WERI-Rb-1 (cell line): Measurements from ENCODE around the gene HELLS.
"Not testable (repeated sequence)": the region's sequence is repeated elsewhere in the genome, so short reads cannot be mapped to it uniquely, and the experiment has no call there.

Source experiments
- DNase-seq: peaks from one replicate; pipeline ENCODE4 v3.0.0-alpha.2; 2020
- H3K27ac ChIP-seq: fragments of 250-450 bp; sonication (Bioruptor Pico); 2 replicates; pipeline ENCODE4 v1.5.1; 2020; ENCODE audit warnings: mild to moderate bottlenecking, moderate library complexity
- H3K27me3 ChIP-seq: fragments of 250-450 bp; sonication (Bioruptor Pico); 2 replicates; pipeline ENCODE4 v1.5.1; 2021; ENCODE audit warnings: mild to moderate bottlenecking, low read depth, moderate library complexity; ENCODE audit not compliant: insufficient read depth, severe bottlenecking
- H3K36me3 ChIP-seq: fragments of 250-450 bp; sonication (Bioruptor Pico); 2 replicates; pipeline ENCODE4 v1.5.1; 2020; ENCODE audit warnings: mild to moderate bottlenecking, moderate library complexity
- H3K4me3 ChIP-seq: 2 replicates; pipeline ENCODE4 v1.5.1; 2011; ENCODE audit warnings: low read depth, mild to moderate bottlenecking, control low read depth, low read length
- H3K9me3 ChIP-seq: fragments of 250-450 bp; sonication (Bioruptor Pico); 2 replicates; pipeline ENCODE4 v1.5.1; 2021; ENCODE audit warnings: mild to moderate bottlenecking, moderate library complexity; ENCODE audit not compliant: severe bottlenecking
- CTCF ChIP-seq: IDR thresholded peaks from 2 replicates; pipeline ENCODE4 v1.5.1; 2011; ENCODE audit warnings: low read depth, mild to moderate bottlenecking, control low read depth, inconsistent platforms, low read length

Gene HELLS

DNA sequence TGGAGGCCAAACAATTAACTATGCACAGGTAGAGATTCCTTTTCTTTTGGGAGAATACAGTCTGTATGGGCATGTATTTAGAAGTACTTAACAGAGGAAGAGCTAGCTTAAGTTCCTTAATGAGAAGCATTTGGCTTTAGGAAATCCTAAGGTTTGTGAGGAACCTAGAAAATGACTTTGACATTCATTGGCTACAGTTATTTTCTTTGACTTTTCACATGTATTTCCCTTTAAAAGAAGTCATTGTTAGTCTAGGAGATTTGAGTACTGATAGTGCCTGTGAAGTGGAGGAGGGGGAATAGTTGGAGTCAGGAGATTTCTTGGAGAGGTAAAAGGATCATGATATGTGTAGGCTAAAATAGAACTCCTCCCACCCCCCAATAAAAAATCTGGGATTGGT lies 3.6 kb downstream of the HELLS start:
- Histone ChIP-seq H3K27ac (no peak overlapping the region), H3K27me3 (no peaks in the 10 kb centered on the region), H3K4me3 (no peak overlapping the region), H3K36me3 (peaks cover 79% of the 10 kb centered on the region), H3K9me3 (no peaks in the 10 kb centered on the region)
- no peak for DNase-seq
- TF ChIP-seq CTCF, result no peak

DNA sequence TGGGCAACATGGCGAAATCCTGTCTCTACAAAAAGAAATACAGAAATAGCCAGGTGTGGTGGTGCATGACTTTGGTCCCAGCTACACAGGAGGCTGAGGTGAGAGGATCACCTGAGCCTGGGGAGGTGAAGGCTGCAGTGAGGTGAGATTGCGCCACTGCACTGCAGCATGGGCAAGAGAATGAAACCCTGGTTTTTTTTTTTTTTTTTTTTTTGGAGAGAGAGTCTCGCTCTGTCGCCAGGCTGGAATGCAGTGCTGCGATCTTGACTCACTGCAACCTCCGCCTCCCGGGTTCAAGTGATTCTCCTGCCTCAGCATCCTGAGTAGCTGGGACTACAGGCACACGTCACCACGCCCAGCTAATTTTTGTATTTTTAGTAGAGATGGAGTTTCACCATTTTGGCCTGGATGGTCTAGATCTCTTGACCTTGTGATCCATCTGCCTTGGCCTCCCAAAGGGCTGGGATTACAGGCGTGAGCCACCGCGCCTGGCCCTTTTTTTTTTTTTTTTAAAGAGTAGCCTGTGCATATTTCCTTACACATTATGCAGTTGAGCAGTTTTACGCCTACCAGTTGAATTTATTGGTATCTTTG lies 22.2 kb downstream of the HELLS start:
- H3K36me3 ChIP-seq, result peaks cover 80% of the 10 kb centered on the region
- H3K4me3 ChIP-seq, H3K27ac ChIP-seq, H3K9me3 ChIP-seq, DNase-seq, H3K27me3 ChIP-seq: not testable (repeated sequence)

DNA sequence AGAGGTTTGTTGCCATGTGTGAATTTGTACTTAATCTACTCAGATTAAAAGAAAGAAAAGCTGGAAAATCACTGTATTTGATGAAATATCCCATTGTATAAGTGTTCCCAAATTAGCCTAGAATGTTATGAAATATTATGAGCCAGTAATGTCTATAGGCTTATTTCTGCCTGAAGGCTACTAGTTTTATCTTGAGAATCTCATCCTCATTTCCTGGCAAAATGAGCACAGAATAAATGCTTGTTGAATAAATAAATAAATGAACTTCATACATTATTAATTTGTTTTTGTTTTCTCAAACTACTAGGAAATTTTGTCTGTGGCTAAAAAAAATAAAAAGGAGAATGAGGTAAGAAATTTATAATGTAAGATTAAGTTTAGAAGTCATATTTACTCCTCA lies 25.5 kb downstream of the HELLS start:
- Histone ChIP-seq H3K36me3 (peaks cover 72% of the 10 kb centered on the region), H3K9me3 (no peaks in the 10 kb centered on the region), H3K27ac (no peak overlapping the region), H3K4me3 (no peak overlapping the region), H3K27me3 (no peaks in the 10 kb centered on the region)
- no peak for DNase-seq
- TF ChIP-seq CTCF, result no peak

DNA sequence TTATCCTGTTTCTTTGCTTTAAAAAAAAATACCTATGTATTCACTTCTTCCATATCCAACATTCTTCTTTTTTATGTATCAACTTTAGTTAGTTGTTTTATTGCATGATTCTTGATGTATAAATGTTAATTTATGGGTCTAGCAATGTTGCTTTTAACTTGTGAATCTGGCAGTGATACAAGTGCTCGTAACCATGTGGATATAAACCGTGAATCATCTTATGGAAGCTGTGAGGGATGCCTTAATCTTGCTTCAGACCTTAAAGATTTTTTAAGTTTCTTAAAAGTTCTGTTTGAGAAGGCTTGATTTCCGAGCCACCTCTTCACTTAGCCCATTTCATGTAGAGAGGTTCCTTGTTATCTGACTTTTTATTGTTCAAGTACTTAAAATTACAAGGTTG lies 25.9 kb downstream of the HELLS start:
- Histone ChIP-seq H3K27me3 (no peaks in the 10 kb centered on the region), H3K4me3 (no peak overlapping the region), H3K27ac (no peak overlapping the region), H3K36me3 (peaks cover 71% of the 10 kb centered on the region), H3K9me3 (no peaks in the 10 kb centered on the region)
- no peak for DNase-seq
- TF ChIP-seq CTCF, result no peak

- Histone ChIP-seq H3K27me3 (no peaks in the 10 kb centered on the region), H3K4me3 (no peak overlapping the region), H3K9me3 (no peaks in the 10 kb centered on the region), H3K36me3 (peaks cover 49% of the 10 kb centered on the region), H3K27ac (no peak overlapping the region)
- no peak for DNase-seq
- no peak for TF ChIP-seq CTCF
These were observed 33.2 kb downstream of the HELLS start for GRCh38 chr10:94578790-94579189.

DNA sequence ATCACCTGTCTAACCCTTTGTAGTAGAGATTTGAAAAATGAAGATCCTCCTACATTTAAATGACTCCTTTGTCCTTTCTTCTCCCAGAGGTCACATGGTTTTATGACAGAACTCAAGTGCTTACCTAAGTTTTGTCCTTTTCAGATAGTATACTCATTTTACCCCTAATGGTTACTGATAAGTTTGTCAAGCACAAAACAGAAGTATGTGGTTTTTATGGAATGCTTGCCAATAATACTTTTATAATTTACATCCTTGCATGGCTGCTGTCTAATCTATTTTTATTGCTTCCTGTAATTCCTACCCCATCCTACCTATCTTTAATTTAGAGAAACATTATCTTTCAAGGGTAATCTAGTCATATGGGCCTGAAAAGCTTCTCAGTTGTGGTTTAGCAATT lies 37.5 kb downstream of the HELLS start:
- no peak overlapping the region for H3K27ac ChIP-seq
- no peaks in the 10 kb centered on the region for H3K27me3 ChIP-seq
- TF ChIP-seq CTCF, result no peak
- DNase-seq, result no peak
- peaks cover 53% of the 10 kb centered on the region for H3K36me3 ChIP-seq
- no peaks in the 10 kb centered on the region for H3K9me3 ChIP-seq
- H3K4me3 ChIP-seq, result no peak overlapping the region
